GM19238 (cell line): ENCODE results near the gene SCLT1.

Experiments used
- DNase-seq: peaks from one replicate; pipeline ENCODE4 v3.0.0; 2011; ENCODE audit warnings: low spot score; ENCODE audit not compliant: insufficient read length

The SCLT1 gene

DNA sequence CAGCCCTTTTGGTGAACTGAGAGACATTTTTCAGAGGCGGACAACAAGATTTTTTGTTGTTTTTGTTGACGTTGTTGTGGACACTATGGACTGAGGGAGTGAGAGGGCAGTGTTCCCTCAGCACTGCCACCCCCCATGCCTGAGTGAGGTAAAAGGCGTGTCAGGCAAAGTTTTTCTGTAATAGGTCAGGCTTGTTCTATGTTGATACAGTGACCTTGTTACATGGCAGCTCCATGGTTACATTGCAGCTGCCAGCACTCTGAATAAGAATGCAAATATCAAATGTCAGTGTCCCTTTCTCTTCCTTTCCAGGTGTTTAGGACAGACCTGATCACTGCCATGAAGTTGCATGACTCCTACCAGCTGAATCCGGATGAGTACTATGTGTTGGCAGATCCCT lies 247.3 kb downstream of the SCLT1 start:
- no peak for DNase-seq

DNA sequence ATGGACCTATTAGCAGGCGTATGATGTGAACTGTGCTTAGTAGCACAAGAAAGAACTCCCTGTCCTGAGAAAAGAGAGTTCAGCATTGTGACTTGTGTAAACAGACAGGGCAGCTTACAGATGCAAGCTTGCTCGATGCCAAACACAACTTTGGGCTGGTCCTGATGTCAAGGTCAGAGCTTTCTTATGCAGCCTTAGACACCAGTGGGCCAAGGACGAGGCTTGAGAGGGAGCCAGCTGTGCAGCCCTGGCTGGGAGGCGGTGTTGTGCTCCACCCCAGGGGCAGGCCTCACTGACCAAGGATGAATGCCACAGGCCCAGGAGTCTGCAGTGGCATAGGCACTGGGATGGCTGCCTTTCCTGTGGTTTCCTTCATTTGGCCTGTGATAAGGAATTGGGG lies 248.4 kb downstream of the SCLT1 start:
- DNase-seq, result no peak

DNA sequence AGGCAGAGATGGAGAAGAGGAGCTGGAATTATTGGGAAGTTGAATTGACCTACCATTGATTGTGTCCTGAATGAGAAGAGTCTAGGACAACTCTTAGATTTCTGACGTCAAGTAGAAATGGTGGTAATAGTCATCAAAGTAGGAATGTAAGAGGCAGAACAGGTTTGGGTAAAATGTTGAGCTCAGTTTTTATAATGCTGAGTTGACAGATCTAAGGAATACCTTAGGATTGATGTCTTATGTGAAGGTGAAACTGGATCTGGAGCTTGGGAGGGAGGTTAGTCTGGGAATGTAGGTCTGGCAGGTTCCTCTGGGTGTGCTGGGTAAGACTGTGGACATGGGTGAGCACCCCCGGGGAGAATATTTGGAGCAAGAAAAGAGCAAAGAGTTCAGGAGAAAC lies 251.9 kb downstream of the SCLT1 start:
- DNase-seq, result no peak

DNA sequence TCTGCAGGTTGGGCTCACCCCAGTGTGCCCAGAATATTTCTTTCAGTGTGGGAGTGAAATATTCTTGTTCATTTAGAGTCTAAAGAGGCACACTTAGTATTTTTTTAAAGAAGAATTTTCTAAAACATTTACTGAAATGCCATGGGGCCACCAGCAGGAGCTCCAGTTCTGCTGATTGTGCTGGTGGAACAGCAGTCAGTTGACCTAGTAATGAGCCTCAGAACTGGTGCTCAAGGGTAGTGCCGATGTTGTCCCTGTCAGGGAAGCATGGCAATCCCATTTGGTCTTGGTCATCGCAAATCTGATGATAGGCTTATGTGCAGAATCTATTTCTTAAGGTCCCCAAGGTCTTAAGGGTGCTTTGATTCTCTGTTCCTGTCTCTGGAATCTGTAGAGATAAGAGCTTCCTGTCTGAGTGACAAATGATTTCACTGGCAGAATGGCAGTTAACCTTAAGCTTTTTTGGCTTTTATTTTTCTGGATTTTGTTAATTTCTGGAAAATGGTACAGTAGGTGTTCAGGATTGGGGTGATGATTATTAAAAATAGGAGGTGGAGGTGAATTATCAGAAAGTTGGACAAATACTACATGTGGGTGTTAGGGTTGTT lies 252.5 kb downstream of the SCLT1 start:
- DNase-seq, result no peak

DNA sequence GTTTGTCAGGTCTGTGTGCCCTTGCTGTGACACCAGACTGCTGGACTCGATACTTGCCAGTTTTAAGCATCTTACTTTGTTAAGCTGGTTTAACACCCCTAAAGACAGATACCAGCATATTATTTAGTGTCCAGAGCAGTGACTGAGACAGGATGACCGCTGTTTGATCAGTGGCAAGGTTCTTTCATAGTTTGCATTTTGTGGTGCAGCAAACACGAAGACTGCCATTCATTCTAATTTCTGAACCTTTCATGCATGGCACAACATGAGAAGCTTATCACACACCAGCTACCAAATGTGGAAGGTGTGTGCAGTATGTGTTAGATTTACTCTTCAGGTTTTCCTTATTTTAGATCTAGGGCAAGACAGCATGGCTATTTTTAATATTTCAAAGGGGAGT lies 255.7 kb downstream of the SCLT1 start:
- no peak for DNase-seq

DNA sequence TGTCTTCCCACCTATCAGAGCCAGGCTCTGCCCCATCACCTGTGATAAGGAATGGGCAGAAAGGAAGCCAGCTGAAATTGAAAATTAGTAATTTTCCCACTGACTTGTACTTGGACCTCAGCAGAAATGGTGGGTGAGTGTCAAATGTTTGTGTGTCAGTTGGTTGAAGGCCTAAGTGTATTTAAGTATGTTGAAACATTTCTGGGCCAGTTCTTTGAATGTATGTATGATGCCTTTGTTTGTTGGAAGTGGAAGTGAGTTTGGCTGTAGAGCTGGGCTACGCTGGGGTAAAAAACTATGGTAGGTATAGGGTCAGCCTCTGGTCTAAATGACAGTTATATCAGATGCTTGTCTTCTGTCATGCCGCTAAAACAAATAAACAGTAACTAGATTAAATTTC lies 256.1 kb downstream of the SCLT1 start:
- DNase-seq, result no peak

DNA sequence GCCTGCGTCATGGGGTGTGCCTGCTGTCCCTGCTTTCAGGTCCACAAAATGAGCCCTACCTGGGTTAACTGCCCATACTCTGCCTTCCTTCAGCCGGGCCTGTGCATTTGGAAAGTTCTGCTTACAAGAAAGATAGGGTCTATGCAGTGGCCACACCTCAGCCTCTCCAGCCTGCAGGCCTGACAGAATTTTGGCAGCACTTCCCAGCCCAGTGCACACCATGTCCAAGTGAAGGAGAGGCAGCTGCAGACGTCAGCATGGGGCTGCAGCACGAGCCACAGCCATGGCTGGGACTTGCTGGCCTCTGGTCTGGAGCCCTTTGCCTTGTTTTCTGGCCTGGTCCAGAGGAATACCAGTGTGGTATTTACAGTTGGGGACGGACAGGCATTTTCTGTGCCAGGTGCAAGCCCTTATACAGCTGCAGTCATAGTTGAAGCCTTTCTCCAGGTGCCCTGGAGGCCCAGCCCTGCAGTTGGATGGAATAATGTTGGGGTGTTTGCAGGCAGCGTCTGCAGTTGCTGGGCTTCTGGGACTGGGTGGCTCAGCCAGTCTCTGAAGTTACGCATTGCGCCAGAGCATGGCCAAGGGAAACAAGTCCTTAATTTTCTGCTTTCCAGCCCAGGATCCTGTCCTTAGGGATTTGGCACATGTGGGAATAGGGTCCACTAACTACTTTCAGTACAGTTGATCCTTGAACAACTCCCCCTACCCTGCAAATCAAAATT lies 257.7 kb downstream of the SCLT1 start:
- DNase-seq, result no peak
